Measurements from ENCODE around the gene SYNJ2. TPM values are rescaled to one million over a fixed set of nuclear protein-coding genes. Genes with fewer than 3 reads are reported as not detected.

SYNJ2 gene
- total and polyA plus RNA-seq, 5 donors from 2014 or later, result 6.4 to 46.3 (median 10.3) TPM

DNA sequence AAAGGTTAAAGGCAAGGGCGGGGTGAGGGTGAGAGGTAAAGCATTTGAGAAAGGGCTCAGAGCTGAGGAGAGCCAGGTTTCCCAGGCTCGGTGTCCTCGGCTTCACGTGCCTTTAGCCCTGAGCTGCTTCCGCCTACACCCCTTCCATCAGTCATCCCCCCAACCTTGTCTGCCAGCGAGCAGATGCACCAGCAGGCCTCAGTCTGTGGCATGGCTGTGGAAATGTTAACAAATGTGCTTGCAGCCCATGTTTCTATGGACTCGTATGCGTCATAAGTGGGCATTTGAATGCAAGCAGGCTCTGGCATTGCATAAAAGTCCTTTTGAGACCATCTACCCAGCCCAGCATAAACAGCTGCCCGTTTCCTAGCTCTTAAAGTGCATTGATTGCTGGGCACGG is 88.8 kb downstream of the SYNJ2 start:
- H3K36me3 Mint-ChIP-seq, result peaks cover 41% of the 10 kb centered on the region
- H3K4me1 Mint-ChIP-seq, result peaks cover 0 to 13% (median 6%) of the 10 kb centered on the region in 4 donors
- no peaks in the 10 kb centered on the region for H3K27me3 Mint-ChIP-seq
- Histone ChIP-seq H3K27me3 (ENCODE audit: control insufficient read depth, insufficient read depth, low read length) (no peaks in the 10 kb centered on the region), H3K4me3 (ENCODE audit: low read depth, low read length) (no peak overlapping the region), H3K4me1 (ENCODE audit: control insufficient read depth, insufficient read depth, low read length, poor library complexity, severe bottlenecking) (peaks cover 4% of the 10 kb centered on the region), H3K27ac (ENCODE audit: insufficient read depth, low read length, poor library complexity, severe bottlenecking) (no peak overlapping the region), H3K36me3 (ENCODE audit: control insufficient read depth, insufficient read depth, low read length) (peaks cover 22% of the 10 kb centered on the region), H3K9me3 (ENCODE audit: control insufficient read depth in 2 of 2, low read length in 2 of 2) (no peaks in the 10 kb centered on the region)
- no peak for ATAC-seq (ENCODE audit: low read depth in 2 of 2)
- H3K4me3 Mint-ChIP-seq, result no peak overlapping the region
- H3K9me3 Mint-ChIP-seq, result no peaks in the 10 kb centered on the region
- H3K27ac Mint-ChIP-seq, result no peak overlapping the region
- no peak for DNase-seq

GRCh38 chr6:158071121-158072082 is 89.7 kb downstream of the SYNJ2 start:
- Histone ChIP-seq H3K4me3 (ENCODE audit: low read depth, low read length) (no peak overlapping the region), H3K27ac (ENCODE audit: insufficient read depth, low read length, poor library complexity, severe bottlenecking) (no peak overlapping the region), H3K36me3 (ENCODE audit: control insufficient read depth, insufficient read depth, low read length) (peaks cover 24% of the 10 kb centered on the region), H3K27me3 (ENCODE audit: control insufficient read depth, insufficient read depth, low read length) (no peaks in the 10 kb centered on the region), H3K9me3 (ENCODE audit: control insufficient read depth in 2 of 2, low read length in 2 of 2) (no peaks in the 10 kb centered on the region), H3K4me1 (ENCODE audit: control insufficient read depth, insufficient read depth, low read length, poor library complexity, severe bottlenecking) (peaks cover 4% of the 10 kb centered on the region)
- H3K4me3 Mint-ChIP-seq, result peak overlapping the region in 1 of 4 donors; percentile 70
- no peaks in the 10 kb centered on the region for H3K9me3 Mint-ChIP-seq
- H3K36me3 Mint-ChIP-seq, result peaks cover 42% of the 10 kb centered on the region
- ATAC-seq (ENCODE audit: low read depth in 2 of 2) (no peak), DNase-seq (no peak)
- H3K27me3 Mint-ChIP-seq, result no peaks in the 10 kb centered on the region
- H3K4me1 Mint-ChIP-seq, result peaks cover 0 to 13% (median 6%) of the 10 kb centered on the region in 4 donors
- H3K27ac Mint-ChIP-seq, result peak overlapping the region in 1 of 3 donors; percentile 59

GRCh38 chr6:158072083-158072721 is 90.5 kb downstream of the SYNJ2 start:
- Mint-ChIP-seq H3K36me3 (peaks cover 42% of the 10 kb centered on the region), H3K27me3 (no peaks in the 10 kb centered on the region), H3K27ac (peak overlapping the region in 2 of 3 donors; percentile 40 to 59), H3K9me3 (no peaks in the 10 kb centered on the region), H3K4me1 (peaks cover 0 to 13% (median 6%) of the 10 kb centered on the region in 4 donors), H3K4me3 (peak overlapping the region in 1 of 4 donors; percentile 70)
- H3K27ac ChIP-seq (ENCODE audit: insufficient read depth, low read length, poor library complexity, severe bottlenecking), result no peak overlapping the region
- DNase-seq (peak; percentile 31 to 79 (median 60)), ATAC-seq (ENCODE audit: low read depth in 2 of 2) (peak; percentile 64 to 72)
- H3K4me3 ChIP-seq (ENCODE audit: low read depth, low read length), result peak overlapping the region; percentile 32
- H3K36me3 ChIP-seq (ENCODE audit: control insufficient read depth, insufficient read depth, low read length), result peaks cover 24% of the 10 kb centered on the region
- peaks cover 4% of the 10 kb centered on the region for H3K4me1 ChIP-seq (ENCODE audit: control insufficient read depth, insufficient read depth, low read length, poor library complexity, severe bottlenecking)
- no peaks in the 10 kb centered on the region for H3K9me3 ChIP-seq (ENCODE audit: control insufficient read depth in 2 of 2, low read length in 2 of 2)
- no peaks in the 10 kb centered on the region for H3K27me3 ChIP-seq (ENCODE audit: control insufficient read depth, insufficient read depth, low read length)

- H3K4me1 ChIP-seq (ENCODE audit: control insufficient read depth, insufficient read depth, low read length, poor library complexity, severe bottlenecking), result peaks cover 4% of the 10 kb centered on the region
- H3K27me3 Mint-ChIP-seq, result no peaks in the 10 kb centered on the region
- H3K9me3 Mint-ChIP-seq, result no peaks in the 10 kb centered on the region
- ATAC-seq (ENCODE audit: low read depth in 2 of 2) (no peak), DNase-seq (no peak)
- H3K27me3 ChIP-seq (ENCODE audit: control insufficient read depth, insufficient read depth, low read length), result no peaks in the 10 kb centered on the region
- H3K4me1 Mint-ChIP-seq, result peaks cover 0 to 13% (median 6%) of the 10 kb centered on the region in 4 donors
- no peaks in the 10 kb centered on the region for H3K9me3 ChIP-seq (ENCODE audit: control insufficient read depth in 2 of 2, low read length in 2 of 2)
- H3K27ac Mint-ChIP-seq, result peak overlapping the region in 1 of 3 donors; percentile 65
- H3K36me3 ChIP-seq (ENCODE audit: control insufficient read depth, insufficient read depth, low read length), result peaks cover 35% of the 10 kb centered on the region
- no peak overlapping the region for H3K27ac ChIP-seq (ENCODE audit: insufficient read depth, low read length, poor library complexity, severe bottlenecking)
- H3K36me3 Mint-ChIP-seq, result peaks cover 52% of the 10 kb centered on the region
- H3K4me3 ChIP-seq (ENCODE audit: low read depth, low read length), result no peak overlapping the region
- H3K4me3 Mint-ChIP-seq, result no peak overlapping the region
Measured at GRCh38 chr6:158073776-158074175, 92.1 kb downstream of the SYNJ2 start.

- Mint-ChIP-seq H3K27me3 (no peaks in the 10 kb centered on the region), H3K9me3 (no peaks in the 10 kb centered on the region), H3K4me3 (no peak overlapping the region), H3K36me3 (peaks cover 59% of the 10 kb centered on the region), H3K4me1 (peaks cover 0 to 13% (median 6%) of the 10 kb centered on the region in 4 donors), H3K27ac (no peak overlapping the region)
- no peak overlapping the region for H3K27ac ChIP-seq (ENCODE audit: insufficient read depth, low read length, poor library complexity, severe bottlenecking)
- ATAC-seq (ENCODE audit: low read depth in 2 of 2) (no peak), DNase-seq (no peak)
- peaks cover 4% of the 10 kb centered on the region for H3K4me1 ChIP-seq (ENCODE audit: control insufficient read depth, insufficient read depth, low read length, poor library complexity, severe bottlenecking)
- H3K9me3 ChIP-seq (ENCODE audit: control insufficient read depth in 2 of 2, low read length in 2 of 2), result no peaks in the 10 kb centered on the region
- no peak overlapping the region for H3K4me3 ChIP-seq (ENCODE audit: low read depth, low read length)
- H3K36me3 ChIP-seq (ENCODE audit: control insufficient read depth, insufficient read depth, low read length), result peaks cover 40% of the 10 kb centered on the region
- no peaks in the 10 kb centered on the region for H3K27me3 ChIP-seq (ENCODE audit: control insufficient read depth, insufficient read depth, low read length)
Measured at GRCh38 chr6:158076548-158076947, 94.9 kb downstream of the SYNJ2 start.

- Histone ChIP-seq H3K4me1 (ENCODE audit: control insufficient read depth, insufficient read depth, low read length, poor library complexity, severe bottlenecking) (no peaks in the 10 kb centered on the region), H3K9me3 (ENCODE audit: control insufficient read depth in 2 of 2, low read length in 2 of 2) (no peaks in the 10 kb centered on the region), H3K36me3 (ENCODE audit: control insufficient read depth, insufficient read depth, low read length) (peaks cover 43% of the 10 kb centered on the region), H3K27ac (ENCODE audit: insufficient read depth, low read length, poor library complexity, severe bottlenecking) (no peak overlapping the region), H3K27me3 (ENCODE audit: control insufficient read depth, insufficient read depth, low read length) (no peaks in the 10 kb centered on the region), H3K4me3 (ENCODE audit: low read depth, low read length) (no peak overlapping the region)
- H3K4me1 Mint-ChIP-seq, result peaks cover 0 to 5% (median 0%) of the 10 kb centered on the region in 4 donors
- no peaks in the 10 kb centered on the region for H3K9me3 Mint-ChIP-seq
- no peak overlapping the region for H3K27ac Mint-ChIP-seq
- no peaks in the 10 kb centered on the region for H3K27me3 Mint-ChIP-seq
- no peak overlapping the region for H3K4me3 Mint-ChIP-seq
- ATAC-seq (ENCODE audit: low read depth in 2 of 2), result no peak
- peaks cover 61% of the 10 kb centered on the region for H3K36me3 Mint-ChIP-seq
- DNase-seq, result no peak
Measured at GRCh38 chr6:158077676-158078075, 96.0 kb downstream of the SYNJ2 start.

DNA sequence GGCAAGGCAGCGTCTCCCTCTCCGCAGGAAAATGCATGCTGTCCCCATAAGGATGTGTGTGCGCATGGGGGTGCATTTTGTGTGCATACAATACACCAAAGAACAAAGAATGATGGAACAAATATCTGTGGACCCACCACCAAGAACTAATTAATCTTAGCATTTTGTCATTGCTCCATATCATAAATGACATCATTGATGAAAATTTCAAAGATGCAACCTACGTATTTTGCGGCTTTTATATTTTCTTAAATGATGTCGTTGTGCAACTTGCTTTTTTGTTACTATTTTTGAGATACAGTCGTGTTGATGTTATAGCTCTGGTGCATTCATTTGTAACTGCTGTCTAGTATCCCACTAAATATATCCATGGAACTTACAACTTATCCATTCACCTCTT is 96.7 kb downstream of the SYNJ2 start:
- Mint-ChIP-seq H3K9me3 (no peaks in the 10 kb centered on the region), H3K4me3 (no peak overlapping the region), H3K27ac (no peak overlapping the region), H3K27me3 (no peaks in the 10 kb centered on the region), H3K36me3 (peaks cover 64% of the 10 kb centered on the region), H3K4me1 (peaks cover 0 to 5% (median 0%) of the 10 kb centered on the region in 4 donors)
- Histone ChIP-seq H3K36me3 (ENCODE audit: control insufficient read depth, insufficient read depth, low read length) (peaks cover 46% of the 10 kb centered on the region), H3K4me1 (ENCODE audit: control insufficient read depth, insufficient read depth, low read length, poor library complexity, severe bottlenecking) (no peaks in the 10 kb centered on the region), H3K4me3 (ENCODE audit: low read depth, low read length) (no peak overlapping the region), H3K27me3 (ENCODE audit: control insufficient read depth, insufficient read depth, low read length) (no peaks in the 10 kb centered on the region), H3K9me3 (ENCODE audit: control insufficient read depth in 2 of 2, low read length in 2 of 2) (no peaks in the 10 kb centered on the region), H3K27ac (ENCODE audit: insufficient read depth, low read length, poor library complexity, severe bottlenecking) (no peak overlapping the region)
- ATAC-seq (ENCODE audit: low read depth in 2 of 2) (no peak), DNase-seq (no peak)

Data from CD4-positive, CD25-positive, alpha-beta regulatory T cell (primary cell).